GM18909 (cell line): ENCODE data around the gene LHX5.

ENCODE experiments used
- ATAC-seq: cut with Tn5 transposase; IDR thresholded peaks from one replicate; pipeline ENCODE4 v1.9.1; 2021; ENCODE audit warnings: mild to moderate bottlenecking; ENCODE audit not compliant: unreplicated experiment, poor library complexity

LHX5 gene

DNA sequence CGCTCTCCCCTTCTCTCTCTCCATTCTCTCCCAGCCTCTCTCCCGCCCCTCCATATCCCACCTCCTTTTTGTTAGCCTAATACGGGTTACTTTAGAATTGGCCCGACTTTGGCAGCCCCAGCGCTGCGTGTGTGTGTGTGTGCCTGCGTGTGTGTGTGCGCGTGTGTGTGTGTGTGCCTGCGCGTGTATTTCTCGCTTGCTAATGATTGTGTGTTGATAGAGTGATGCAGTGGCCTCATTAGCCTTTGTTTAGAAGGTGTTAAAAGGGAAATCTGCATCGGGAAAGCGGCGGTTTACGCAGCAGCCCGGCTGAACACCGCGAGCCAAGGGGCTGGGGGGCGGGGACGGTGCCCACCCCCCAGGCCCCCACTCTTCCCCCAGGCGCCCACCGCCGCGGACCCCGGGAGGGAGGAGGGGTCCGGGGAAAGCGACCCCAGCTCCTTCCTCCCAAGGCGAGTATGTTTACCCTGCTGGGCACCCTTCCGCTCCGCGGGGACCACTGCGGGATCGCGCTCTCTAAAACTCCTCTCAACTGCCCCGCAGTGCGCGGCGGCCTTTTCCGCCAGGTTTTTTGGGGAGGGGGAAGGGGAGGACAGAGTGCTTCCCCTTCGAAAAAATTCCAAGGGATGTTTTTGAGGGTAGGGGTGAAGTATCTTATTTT lies 6.8 kb upstream of the LHX5 start:
- ATAC-seq = no peak

DNA sequence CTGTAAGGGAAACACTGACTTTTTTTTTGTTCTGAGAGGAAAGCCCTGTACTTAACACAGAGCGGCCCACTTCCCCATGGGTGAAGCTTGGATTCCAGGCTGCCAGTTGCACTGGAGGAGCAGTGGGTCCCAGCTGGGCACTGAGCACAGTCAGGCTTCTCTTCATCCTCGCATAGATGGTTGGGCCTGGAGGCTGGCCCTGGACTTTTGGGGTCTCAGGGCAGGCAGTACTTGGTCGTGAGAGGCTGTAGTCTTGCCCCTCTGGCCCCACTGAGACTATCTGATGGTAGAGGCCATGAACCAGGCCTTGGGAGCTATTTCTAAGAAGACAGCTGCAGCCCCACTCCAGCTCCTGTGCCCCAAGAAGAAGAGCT lies 6.2 kb upstream of the LHX5 start:
- no peak for ATAC-seq

DNA sequence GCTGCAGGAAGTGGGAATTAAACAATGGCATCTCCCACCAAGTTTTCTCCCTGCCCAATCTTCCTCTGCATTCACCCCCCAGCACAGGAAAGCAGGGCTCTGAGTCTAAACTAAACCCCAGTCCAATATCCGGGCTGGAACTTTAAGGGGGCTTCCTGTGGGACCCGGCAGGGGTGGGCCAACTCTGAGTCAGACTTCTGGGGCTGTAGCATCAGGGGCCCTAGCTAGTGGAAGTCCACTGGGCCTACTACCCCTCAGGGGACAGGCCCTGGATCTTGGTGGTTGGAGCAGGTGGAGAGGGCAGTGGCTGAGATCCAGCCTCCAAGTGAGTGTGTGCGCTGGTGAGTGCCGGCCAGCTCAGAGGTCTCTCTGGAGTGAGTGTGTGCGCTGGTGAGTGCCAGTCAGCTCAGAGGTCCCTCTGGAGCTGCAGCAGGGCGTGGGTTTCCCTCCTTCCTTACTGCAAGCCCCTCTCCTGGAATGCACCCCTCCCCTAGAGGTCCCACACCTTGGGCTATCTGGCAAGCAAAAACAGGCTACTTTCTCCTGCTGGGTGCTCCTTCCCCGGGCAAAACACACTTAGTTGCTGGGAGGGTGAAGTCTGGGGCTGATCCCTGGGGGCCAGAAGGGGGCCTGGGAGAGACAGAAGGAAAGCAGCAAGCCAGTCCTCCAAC lies 5.6 kb upstream of the LHX5 start:
- ATAC-seq = no peak

DNA sequence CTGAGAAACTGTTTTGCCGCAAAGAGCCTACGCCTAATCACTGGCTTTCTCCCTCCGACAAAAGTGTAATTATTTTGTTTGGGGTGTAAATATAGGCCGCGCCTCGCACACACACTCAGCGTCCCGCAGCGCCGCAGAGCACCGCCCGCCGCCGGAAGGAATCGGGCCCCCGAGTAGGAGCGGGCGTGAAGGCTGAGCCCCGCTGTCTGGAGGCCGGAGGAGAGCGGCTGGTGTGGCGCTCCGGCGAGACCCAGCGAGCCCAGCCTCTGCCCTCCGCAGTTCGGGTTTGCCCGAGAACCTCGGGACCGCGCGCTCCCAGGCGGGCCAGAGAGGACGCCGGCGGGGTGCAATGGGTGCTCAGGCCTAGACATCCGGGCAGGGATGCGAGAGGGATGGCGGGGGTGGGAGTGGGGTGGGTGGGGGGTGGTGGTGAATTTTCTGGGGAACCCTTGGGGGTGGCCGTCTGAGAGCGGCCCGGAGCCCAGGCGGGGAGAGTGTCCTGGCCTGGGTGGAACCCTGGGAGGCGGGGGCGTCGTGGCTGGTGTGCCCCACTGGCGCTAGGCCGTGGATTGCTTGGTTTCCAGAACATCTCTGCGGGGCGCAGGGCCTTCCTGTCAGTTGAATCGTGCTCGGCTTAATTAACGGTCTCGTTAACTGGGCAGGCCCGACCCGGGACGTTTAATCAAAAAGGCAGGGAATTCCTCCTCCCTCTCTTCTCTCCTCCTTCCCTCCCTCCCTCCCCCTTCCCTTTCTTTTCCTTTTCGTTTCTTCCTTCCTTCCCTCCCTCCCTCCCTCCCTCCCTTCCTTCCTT lies 4.7 kb upstream of the LHX5 start:
- no peak for ATAC-seq

DNA sequence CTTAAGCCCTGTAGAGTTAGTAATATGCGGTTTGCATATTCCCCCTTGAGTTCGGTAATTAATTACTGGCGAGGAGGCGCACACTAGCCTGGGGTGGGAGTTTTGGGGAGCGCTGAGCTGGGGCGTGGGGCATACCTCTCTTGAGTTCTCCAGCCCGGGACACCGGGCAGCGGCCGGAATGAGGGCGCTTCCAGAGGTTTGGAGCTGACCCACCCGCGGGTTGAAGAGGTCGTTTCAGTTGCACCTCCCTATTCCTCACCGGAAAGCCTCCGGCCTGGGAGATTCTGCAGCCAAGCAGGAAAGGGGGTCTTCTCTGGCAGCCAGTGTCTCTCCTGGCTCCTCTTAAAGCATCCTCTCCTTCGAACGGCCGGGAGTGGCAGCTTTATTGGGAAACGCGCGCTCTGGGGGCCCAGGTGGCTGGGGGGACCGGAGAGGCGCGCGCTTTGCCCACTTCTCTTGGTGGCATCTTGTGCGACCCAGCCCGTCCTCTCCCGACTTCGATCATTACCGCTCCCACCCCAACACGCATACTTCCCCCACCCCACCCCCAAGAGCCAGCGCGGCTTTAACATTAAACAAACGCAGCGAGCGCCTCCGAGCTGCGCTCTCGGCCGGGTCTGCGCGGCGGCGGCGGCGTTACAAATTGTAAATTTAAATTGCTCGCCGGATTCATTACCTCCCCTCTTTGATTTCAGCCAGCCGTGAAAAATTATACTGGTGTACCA lies 3.9 kb upstream of the LHX5 start:
- ATAC-seq = no peak

DNA sequence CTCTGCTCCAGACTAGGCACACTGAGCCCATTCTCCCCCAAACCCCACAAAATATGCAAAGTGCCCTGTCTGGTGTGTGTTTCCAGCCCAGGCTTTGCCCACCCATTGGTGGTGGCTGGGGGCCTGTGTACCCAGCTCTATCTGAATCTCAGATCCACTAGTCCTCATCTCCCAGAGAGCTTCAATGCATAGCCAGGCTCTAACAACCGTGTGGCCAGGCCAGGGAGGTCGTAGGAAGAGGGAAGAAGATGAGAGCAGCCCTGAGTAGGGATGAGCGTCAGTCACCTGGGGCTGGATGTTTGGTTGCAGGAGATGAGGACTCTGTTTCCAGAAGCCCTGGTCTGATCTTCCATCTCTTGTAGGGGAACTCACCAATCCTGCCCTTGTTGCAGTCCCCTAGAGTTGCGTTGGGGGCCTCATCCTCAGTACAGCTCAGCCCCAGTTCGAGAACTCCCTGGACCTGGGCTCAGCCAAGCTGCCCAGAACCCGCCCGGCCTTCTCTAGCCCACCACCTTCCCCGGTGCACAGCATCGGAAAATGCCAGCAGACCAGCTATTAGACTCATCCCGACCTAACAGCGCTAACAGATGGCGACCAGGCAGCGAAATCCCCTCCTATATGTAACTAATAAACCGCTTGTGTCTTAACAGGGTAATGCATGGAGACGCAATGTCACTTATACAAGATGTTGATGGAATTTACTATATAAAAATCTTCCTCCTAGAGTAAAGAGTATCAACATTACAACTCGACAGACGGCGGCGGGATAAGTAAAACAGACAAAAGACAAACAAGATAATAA lies 3.2 kb upstream of the LHX5 start:
- ATAC-seq = no peak

DNA sequence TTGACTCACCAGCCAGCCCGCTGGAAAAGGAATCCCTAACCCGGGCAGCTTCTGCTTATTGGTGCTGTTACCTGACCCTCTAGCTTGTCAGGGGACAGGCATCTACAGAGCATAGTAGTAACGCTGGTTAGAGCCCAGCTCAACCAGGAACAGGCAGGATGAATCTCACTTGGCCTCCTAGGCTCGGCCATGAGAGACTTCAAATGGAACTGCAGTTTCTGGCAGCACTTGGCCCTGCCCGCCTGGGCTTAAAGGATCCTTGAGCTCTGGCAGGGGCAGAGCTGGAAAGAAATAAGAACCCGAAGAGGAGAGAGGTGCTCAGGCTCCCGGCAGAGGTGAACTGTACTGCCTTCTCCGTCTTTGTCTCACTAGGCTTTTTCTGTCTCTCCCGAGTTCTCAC lies 2.3 kb upstream of the LHX5 start:
- ATAC-seq = no peak

DNA sequence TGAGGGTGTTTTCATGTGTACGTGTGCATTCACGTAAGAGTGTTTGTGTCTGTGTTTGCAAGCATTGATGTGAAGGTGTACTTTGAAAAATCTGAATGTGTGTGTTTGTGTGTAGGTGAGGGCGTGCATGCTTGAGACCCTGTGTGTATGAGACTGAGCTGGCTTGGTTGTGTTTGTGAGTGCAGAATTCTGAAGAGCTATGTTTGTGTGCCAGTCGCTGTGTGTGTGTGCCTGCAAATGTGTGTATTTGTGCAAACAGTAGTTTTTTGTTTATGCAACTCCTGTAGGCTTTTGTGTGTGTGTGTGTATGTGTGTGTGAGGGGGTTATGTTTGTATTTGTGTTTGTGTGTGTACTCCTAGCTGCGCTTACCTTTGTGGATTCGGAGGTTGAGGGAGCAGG lies 1.7 kb upstream of the LHX5 start:
- ATAC-seq = no peak

DNA sequence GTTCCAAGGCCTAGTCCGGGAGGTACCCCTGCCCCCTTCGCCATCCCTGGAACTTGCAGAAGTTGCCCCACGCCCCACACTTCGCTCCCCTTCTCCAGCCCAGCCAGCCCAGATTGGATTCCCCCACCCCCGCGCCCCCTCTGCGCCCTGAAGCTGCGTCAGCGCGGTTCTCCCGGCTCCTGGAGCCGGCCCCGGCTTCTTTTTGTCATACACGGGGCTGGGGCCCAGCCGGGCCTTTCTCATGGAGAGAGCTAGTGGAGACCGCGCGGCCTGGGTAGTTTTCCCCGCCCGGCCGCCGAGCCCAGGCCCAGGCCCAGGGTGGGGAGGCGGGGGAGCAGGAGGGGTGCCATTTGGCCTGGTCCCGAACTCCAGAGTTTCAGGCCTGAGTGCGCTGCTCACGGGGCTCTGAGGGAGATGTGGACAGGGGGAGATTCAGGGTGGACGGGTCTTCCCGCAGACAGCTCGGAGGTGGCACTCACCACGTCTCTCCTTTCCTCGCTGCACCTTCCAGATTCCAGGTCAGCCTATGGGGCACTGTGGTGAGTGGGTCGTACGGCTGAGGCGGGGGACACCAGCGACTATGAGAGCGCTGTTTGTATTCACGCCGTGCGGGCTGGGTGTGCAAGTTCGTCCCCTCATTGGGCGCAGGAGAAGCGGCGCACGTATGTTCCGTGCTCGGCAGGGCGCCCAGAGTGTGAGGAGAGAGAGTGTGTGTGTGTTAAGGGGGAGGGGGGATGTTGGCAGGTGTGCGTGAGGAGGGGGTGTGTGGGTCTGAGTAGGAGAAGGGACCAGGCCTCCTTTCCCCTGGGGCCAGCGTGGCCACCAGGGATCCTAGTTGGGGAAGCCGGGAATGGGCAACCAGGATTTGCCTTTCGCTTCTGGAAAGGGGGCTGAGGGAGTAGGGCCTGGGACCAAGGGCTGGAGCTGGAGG lies 785 bp upstream of the LHX5 start:
- ATAC-seq = no peak

DNA sequence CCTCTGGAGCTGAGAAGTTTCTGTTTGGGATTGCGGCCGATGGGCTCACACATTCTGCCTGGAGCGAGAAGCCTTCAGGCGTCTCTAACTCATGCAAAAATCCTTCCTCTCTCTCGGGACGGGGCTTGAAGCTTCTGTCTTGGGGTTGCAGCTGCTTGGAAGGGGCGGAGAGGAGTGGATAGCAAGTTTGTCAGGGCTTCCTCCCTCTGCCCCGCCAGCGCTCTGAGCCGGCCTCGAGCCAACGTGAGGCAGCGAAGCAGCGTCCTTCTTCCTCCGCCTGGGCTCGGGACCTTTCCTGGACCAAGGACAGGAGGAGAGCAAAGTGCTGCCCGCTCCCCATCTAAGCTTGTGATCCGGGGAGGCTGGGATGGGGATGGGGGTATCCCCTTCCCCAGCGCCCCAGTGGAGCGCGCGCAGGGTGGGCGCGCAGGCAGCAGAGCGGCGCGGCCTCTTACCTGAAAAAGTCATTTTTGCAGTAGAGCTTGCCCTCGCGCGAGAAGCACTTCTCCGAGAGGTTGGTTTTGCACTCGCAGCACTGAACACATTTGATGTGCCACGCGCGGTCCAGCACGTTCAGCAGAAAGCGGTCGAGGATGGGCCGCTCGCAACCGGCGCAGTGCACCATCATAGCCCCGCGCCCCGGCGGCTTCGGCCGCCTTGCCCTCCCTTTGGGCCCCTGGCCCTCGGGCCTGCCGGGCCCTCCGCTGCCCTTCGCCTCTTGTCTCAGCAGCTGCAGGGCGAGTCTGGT lies 626 bp downstream of the LHX5 start:
- ATAC-seq = no peak

DNA sequence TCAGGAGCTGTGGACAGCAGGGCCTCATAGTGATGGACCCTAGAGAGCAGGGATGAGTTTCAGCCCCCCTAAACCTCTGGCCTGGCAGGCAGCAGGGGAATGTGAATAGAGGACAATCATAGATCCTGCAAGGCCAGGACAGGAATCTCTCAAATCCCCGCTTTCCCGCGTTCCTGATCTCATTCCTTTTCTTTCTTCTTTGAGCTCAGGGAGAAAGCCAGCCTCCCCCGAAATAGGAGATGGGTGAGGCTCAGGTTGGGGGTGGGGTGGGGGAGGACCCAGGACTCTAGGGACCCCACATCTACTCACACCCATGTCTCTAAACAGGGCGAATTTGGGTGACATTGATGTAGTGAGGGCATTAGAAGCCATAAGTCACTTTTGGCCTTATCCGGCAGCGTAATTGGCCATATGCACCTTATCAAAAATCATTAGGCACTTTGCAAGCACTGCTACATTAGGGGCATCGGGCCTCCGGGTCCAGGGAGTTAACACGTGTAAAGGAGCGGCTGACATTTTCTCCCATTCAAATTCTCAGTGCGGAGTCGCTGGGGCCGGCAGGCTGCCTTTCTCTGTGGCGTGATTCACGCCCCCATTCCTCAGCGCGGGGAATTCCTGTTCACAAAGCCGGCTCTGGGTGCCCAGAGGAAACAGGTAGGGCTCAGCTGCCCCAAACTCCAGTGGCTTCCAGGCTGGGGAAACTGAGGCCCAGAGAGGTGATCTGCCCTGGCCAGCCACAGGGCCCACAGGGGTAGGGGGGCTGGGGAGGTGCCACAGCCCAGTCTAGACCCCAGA lies 1.5 kb downstream of the LHX5 start:
- ATAC-seq = no peak

DNA sequence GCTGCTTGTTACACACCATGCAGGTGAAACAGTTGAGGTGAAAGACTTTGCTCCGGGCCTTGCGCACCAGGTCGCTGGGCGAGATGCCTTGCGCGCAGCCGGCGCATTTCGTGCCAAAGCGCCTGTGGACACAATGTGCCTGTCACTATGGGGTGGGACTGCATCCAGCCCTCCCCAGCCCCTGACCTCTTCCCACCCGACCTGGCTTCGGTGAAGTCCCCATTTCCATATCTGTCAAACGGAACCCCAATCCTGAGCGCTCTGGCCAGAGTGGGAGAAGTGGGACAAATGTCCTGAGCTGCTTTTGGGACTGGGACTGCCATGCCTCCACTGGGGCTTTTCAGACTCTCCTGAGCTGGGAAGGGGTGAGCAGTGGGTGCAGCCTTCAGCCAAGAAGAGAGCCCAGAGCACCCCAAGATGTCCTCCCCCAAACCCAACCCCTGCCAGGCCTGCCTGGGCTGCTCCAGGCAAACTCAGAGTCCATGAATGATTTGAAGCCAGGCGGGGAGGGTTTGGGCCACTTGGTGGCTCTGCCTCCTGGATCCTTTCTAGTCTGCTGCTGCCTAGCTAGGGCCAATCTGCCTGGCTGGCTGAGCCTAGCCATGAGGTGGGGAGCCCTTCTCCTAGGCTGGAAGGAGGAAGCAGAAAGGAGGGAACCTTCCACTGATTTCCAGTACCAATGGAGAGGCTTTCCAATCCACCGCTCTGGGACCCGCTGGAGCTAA lies 2.3 kb downstream of the LHX5 start:
- ATAC-seq = no peak

DNA sequence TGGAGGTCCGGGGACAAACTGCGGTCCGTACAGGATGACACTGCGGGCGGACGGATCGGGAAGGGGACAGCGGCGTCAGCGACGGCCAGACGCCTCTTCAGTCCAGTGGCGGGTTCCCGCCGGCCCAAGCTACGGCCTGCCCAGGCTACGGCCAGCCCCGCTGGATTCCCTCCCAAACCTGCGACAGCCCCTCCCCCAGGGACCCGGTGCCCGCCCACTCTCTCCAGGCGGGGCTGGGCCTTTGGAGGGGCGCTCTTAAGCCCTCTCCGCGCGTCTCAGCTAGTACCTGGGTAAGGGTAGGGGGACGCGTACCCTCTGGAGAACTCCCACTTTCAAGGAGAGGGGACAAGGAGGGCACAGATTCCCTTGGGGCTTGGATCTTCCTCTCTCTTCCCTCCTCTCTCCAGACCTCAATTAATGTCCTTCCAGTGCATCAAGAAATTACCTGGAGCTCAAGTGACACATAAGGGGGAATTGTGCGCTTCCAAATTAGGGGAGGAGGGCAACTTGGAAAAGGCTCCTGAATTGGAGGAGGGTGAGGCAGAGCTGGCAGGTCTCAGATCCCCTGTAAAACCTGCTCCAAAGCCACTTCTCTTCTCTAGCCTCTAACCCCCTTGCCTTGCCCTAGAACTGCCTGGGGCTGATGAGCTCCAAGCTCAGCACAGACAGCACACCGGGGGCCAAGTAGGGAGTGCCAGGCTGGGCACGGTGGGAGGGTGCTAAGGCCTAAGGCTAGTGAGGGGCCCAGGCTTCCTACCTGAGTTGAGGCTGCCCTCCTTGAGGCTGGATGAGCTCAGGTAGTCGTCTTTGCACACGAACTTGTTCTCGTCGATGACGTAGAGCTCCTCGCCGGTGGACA lies 3.1 kb downstream of the LHX5 start:
- ATAC-seq = no peak

DNA sequence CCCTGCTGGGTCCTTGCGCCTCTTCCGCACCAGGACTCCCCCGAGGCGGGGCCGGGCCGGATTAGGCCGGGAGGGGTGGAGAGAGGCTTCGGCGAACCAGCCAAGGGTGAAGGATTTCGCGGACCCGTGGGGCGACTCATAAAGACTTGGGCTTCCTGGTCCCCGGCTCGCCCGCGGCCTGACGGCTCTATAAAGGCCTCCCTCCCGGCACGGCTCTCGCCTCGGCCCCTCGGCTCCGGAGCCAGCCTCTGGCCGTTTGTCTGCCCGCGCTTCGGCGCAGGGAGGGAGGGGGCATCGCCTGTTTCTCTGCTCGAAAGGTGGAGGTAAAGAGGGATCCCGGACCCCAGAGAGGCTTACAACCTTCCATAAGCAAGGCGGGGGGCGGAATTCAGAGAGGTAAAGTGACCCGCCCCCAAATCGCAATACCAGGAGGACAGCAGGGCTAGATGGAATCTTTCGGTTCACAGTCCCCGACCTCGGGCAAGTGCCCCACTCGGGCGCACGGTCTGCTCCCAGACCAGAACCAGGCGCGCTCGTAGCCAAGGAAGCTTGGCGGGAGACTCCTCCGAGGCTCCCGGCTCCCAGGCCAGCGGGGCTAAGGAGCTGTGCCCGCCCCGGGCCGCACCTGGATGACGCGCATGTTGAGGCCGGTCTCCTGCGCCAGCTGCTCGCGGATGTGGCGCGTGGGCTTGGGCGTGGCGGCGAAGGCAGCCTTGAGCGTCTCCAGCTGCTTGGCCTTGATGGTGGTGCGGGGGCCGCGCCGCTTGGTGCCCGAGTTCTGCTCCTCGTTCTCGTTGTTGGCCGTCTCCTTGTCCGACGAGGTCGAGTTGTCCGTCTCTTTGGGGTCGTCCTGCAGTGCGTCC lies 3.9 kb downstream of the LHX5 start:
- no peak for ATAC-seq

DNA sequence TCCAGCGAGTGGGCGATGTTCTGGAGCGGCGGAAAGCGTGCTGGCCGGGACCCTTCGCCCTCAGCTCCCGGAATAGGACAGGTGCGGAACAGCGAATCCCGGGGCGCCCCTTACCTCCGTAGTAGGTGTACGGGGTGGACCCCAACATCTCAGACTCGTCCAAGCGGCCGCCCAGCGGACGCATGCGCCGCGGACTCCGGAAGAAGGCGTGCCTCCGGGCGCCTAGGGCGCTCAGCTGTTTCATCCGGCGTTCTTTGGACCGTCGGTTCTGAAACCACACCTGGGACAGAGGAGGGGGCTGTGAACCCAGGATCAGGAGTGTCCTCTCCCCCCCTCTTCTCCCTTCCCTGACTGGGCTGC lies 4.5 kb downstream of the LHX5 start:
- no peak for ATAC-seq
